ENCODE data around the gene EPHB6. TPM values are rescaled to one million over a fixed set of nuclear protein-coding genes. Genes with fewer than 3 reads are reported as not detected.

EPHB6 gene
- total RNA-seq, 1 donor from 2014 or later = 4.4 TPM

- Histone ChIP-seq H3K4me1 (no peaks in the 10 kb centered on the region), H3K9me3 (replicated peaks) (peaks cover 12% of the 10 kb centered on the region), H3K36me3 (no peaks in the 10 kb centered on the region), H3K27ac (replicated peaks) (no peak overlapping the region), H3K27me3 (ENCODE audit: low read depth) (peaks cover 34% of the 10 kb centered on the region), H3K4me3 (no peak overlapping the region)
- TF ChIP-seq, protein P1, sequence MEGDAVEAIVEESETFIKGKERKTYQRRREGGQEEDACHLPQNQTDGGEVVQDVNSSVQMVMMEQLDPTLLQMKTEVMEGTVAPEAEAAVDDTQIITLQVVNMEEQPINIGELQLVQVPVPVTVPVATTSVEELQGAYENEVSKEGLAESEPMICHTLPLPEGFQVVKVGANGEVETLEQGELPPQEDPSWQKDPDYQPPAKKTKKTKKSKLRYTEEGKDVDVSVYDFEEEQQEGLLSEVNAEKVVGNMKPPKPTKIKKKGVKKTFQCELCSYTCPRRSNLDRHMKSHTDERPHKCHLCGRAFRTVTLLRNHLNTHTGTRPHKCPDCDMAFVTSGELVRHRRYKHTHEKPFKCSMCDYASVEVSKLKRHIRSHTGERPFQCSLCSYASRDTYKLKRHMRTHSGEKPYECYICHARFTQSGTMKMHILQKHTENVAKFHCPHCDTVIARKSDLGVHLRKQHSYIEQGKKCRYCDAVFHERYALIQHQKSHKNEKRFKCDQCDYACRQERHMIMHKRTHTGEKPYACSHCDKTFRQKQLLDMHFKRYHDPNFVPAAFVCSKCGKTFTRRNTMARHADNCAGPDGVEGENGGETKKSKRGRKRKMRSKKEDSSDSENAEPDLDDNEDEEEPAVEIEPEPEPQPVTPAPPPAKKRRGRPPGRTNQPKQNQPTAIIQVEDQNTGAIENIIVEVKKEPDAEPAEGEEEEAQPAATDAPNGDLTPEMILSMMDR (IDR thresholded peaks at IDR 0.05; ENCODE audit: borderline replicate concordance) = no peak
- intact Hi-C loops (cut with micrococcal nuclease) = no loop called here
- DNase-seq = no peak
Measured at GRCh38 chr7:142899661-142900060, 44.8 kb downstream of the EPHB6 start.

- no peak for DNase-seq
- no peaks in the 10 kb centered on the region for H3K4me1 ChIP-seq
- intact Hi-C loops (cut with micrococcal nuclease) = no loop called here
- H3K27me3 ChIP-seq (ENCODE audit: low read depth) = peaks cover 29% of the 10 kb centered on the region
- H3K27ac ChIP-seq (replicated peaks) = no peak overlapping the region
- no peak overlapping the region for H3K4me3 ChIP-seq
- peaks cover 20% of the 10 kb centered on the region for H3K9me3 ChIP-seq (replicated peaks)
- TF ChIP-seq, protein P1 (IDR thresholded peaks at IDR 0.05; ENCODE audit: borderline replicate concordance) = no peak
- no peaks in the 10 kb centered on the region for H3K36me3 ChIP-seq
Measured at GRCh38 chr7:142901426-142902259, 46.8 kb downstream of the EPHB6 start.

- no peak overlapping the region for H3K27ac ChIP-seq (replicated peaks)
- H3K4me3 ChIP-seq = no peak overlapping the region
- no peaks in the 10 kb centered on the region for H3K36me3 ChIP-seq
- peaks cover 15% of the 10 kb centered on the region for H3K27me3 ChIP-seq (ENCODE audit: low read depth)
- H3K9me3 ChIP-seq (replicated peaks) = peaks cover 20% of the 10 kb centered on the region
- intact Hi-C loops (cut with micrococcal nuclease) = no loop called here
- TF ChIP-seq, protein P1 (IDR thresholded peaks at IDR 0.05; ENCODE audit: borderline replicate concordance) = no peak
- H3K4me1 ChIP-seq = no peaks in the 10 kb centered on the region
- no peak for DNase-seq
Measured at GRCh38 chr7:142904128-142904527, 49.3 kb downstream of the EPHB6 start.

- DNase-seq = no peak
- Histone ChIP-seq H3K36me3 (no peaks in the 10 kb centered on the region), H3K4me1 (no peaks in the 10 kb centered on the region), H3K4me3 (no peak overlapping the region), H3K27me3 (ENCODE audit: low read depth) (peaks cover 26% of the 10 kb centered on the region), H3K9me3 (replicated peaks) (peaks cover 20% of the 10 kb centered on the region), H3K27ac (replicated peaks) (no peak overlapping the region)
- intact Hi-C loops (cut with micrococcal nuclease) = no loop called here
- TF ChIP-seq, protein P1 (IDR thresholded peaks at IDR 0.05; ENCODE audit: borderline replicate concordance) = no peak
Measured at GRCh38 chr7:142905759-142906158, 50.9 kb downstream of the EPHB6 start.

DNA sequence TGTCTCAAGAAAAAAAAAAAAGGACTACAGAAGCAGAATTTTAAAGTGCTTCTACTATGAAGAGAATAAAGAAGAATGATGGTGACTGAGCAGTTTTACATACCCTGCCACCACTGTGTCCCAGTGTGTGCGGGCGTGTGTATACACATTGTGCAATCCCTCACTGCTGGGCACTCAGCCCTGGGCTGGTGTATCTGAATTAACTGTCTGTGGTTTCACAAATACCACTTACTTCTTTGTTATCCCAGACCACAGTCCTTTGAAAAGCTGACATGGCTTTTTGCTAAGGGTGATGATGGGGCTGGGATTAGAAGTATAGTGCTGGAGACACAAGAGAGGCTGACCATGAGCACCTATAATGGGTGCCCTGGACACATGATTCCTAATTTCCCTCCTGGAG lies 51.8 kb downstream of the EPHB6 start:
- Histone ChIP-seq H3K27ac (replicated peaks) (no peak overlapping the region), H3K4me3 (no peak overlapping the region), H3K36me3 (no peaks in the 10 kb centered on the region), H3K4me1 (no peaks in the 10 kb centered on the region), H3K27me3 (ENCODE audit: low read depth) (peaks cover 34% of the 10 kb centered on the region), H3K9me3 (replicated peaks) (peaks cover 20% of the 10 kb centered on the region)
- intact Hi-C loops (cut with micrococcal nuclease) = no loop called here
- TF ChIP-seq, protein P1 (IDR thresholded peaks at IDR 0.05; ENCODE audit: borderline replicate concordance) = no peak
- no peak for DNase-seq

Measured in left ventricle myocardium inferior (tissue), 1 donor.